Activated gamma-delta T cell treated with anti-CD3 and anti-CD28 coated beads, Interleukin-2, amount 50 U/mL, for 16 hours (primary cell): ENCODE measurements around the gene ANKH.

Source experiments
- DNase-seq: peaks from one replicate; pipeline ENCODE4 v3.0.0-alpha.2; 2020; ENCODE audit warnings: low read depth

Gene ANKH

DNA sequence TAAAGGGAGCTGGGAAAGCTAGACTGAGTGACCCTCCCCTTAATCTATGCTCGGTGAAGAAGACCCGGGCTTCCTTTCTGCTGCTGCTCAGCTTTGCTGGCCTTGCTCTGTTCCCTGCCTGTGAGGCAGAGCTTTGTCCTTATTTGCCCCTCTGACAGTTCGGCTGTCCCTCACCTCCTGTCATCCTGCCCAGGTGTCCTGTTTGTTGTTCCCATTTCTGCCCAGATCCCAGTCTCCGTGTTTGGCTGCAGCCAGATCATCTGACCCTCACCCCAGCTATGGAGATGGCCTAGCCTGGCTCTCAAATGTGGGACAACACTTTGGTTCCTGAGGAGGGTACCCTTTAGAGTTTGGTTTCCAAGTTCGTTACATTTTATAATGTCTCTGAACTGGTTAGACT is 186.8 kb downstream of the ANKH start:
- DNase-seq = no peak

DNA sequence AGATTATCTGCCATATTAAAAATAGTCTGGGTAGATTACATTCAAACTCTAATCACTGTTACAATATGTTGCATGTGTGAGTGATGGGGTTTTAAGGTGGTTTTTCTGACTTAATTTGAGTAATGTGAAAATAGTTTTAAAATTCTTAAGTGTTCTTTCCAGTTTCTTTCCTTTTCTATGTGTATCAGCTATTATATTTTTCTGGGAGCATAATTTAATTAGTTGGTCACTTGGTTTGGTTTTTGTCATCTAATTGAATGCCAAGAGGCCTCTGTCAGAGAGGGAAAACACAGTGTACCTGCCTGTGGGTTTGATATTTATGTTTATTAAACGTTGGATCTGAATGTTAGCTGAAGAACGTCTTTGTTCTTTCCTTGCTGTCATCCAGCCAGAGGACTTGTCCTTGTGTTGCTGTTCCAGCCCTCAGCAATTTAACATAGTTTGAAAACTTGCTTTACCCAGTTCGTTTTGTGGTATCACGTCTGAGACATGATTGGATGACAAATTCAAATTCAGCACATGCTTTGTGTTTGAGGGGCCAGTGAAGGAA is 187.6 kb downstream of the ANKH start:
- DNase-seq = no peak

DNA sequence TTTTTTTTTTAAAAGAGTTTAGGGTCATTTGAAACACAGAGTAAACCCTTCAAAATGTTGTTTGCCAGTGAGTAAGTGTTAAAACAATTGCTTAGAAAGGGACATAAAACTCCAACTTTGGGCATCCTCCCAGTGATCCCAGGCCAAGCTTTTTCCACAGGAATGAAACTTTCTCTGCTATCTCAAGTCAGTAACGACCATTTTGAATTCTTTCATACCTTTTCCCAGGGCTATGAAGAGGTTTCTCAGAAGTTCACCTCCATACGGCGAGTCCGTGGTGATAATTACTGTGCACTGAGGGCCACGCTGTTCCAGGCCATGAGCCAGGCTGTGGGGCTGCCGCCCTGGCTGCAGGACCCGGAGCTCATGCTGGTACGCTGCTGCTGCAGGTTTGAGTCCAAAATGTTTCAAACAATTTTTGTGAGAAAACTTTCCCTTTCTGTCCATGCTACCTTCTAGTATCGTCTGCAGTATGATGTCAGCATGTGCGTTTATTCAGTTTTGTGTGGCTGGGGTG is 190.3 kb downstream of the ANKH start:
- no peak for DNase-seq

DNA sequence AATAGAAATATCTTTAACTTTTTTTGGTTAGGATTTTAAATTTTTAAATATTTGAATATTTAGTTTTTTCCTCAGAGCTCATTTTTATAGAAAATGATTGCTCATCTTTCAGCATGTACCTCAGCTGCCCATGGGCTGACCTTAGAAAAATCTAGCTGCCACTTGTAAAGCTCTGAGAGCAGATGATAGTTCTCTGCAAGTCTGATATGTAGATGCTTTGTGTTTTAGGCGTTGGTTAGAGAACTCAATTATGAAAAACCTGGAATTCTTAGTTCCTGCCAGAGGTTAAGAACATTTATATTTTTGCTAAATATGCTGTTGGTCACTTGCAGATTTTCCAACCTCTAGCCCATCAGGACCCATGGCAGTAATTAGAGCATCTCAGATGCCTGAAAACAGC is 192.0 kb downstream of the ANKH start:
- no peak for DNase-seq

DNA sequence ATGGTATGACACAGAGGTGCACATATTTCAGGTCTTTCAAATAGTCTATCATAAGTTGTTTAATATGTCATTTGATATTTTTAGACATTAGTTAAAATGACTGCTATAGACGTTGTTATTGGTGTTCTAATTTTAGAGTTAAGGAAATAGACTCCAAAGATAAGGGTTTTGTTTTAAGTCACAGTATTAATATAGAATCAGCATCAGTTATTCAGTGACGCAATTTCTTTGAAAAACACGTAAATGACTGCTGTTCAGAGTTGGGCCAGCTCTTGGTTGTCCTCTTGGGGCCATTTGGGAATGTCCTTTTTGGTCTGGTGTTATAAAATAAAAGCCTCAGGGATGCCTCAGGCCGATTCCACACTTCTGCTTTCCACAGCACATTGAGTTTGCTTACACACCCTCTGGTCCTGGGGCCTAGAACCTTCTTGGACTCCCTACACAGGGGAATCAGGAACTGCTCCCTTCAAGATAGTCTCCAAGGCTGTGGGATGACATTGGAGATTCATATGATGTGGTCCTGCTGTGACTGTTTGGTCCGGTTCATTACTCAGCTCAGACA is 192.7 kb downstream of the ANKH start:
- DNase-seq = no peak

DNA sequence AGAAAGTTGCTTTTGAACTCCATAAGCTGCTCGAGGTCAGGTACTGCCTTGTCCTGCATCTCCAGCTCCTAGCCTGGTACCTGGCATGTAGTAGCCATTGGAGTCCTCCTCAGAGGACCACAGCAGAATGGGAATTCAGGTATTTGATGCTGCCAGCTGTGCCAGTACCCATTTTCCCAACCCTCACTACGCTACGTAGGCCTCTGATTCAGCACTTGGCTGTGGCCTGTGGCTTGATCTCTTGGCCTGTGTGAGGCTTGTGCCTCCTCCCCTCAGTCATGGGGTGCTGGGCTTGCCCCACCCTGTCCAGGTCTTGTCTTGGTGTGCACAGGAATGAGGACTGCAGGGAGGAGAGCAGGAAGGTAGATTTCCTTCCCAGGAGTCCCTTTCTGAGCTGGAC is 195.3 kb downstream of the ANKH start:
- DNase-seq = no peak

DNA sequence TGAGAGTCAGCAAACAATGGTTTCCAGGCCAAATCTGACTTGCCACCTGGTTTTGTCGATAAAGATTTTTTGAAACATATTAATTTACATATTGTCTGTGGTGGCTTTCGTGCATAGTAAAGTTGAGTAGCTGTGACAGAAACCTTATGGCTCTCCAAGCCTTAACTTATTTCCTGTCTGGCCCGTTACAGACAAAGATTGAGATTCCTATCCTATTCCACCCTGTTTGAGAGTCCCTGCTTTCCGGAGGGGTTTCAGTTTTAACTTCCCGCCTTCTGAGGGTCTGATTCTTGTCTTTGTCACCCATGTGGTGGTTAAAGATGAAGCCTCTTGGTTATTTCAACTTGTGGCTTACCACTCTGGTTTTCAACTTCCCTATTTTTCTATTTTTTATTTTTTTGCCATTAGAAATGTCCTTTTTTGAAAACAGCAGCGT is 195.7 kb downstream of the ANKH start:
- DNase-seq = no peak

DNA sequence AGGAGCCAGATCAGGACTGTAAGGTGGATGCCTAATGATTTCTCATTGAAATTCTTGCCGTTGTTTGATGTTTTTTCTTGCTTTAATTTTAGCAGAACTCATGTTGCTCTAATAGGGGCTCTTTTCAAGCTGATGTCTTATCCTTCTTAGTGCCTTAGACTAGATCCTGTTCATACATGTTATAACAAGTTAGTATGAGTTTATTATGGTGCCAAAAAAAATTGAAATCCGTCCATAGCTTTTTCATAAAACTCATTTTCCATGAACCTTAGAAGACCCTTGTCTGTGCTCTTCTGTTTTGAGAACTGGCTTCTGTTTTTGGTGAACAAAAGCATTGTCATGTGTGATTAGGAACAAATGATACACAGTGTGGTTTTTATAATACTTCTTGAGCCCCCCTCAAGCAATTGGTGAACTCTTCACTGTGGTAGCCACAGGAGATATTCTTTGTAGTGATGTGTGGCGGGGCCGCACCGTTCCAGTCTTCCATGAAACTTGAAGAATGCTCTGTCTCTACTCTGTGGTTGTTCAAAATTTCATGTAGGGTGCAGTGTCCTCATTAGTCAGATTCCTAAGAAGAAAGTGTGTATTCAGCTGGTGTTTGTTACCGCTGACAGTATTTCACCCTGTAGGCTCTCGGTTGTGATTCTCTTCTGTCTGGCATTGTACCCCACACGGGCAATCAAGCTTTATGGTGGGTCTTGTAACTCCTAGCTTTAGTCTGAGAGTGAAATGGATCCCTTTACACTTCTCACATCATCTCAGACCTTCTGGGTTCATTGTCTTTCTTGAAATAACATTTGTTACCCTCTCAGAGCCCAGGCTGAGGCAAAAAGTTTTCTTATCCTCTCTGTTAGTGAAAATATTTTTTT is 196.4 kb downstream of the ANKH start:
- no peak for DNase-seq

DNA sequence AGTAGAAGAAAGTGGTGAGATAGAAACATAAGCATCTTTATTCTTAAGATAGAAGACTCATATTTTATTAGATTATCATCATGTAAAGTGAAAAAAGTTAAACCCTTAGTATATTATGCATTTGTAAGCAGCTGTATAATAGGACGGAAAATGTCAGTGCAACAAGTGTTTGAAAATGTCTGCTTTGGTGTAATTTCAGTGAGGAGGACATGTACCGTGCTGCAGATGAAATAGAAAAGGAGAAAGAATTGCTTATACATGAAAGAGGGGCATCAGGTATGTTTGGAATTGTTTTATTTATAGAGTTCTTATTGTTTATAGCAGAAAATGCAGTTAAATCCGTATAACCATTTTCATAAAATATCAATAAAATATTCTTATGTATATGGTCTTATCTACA is 198.1 kb downstream of the ANKH start:
- no peak for DNase-seq

DNA sequence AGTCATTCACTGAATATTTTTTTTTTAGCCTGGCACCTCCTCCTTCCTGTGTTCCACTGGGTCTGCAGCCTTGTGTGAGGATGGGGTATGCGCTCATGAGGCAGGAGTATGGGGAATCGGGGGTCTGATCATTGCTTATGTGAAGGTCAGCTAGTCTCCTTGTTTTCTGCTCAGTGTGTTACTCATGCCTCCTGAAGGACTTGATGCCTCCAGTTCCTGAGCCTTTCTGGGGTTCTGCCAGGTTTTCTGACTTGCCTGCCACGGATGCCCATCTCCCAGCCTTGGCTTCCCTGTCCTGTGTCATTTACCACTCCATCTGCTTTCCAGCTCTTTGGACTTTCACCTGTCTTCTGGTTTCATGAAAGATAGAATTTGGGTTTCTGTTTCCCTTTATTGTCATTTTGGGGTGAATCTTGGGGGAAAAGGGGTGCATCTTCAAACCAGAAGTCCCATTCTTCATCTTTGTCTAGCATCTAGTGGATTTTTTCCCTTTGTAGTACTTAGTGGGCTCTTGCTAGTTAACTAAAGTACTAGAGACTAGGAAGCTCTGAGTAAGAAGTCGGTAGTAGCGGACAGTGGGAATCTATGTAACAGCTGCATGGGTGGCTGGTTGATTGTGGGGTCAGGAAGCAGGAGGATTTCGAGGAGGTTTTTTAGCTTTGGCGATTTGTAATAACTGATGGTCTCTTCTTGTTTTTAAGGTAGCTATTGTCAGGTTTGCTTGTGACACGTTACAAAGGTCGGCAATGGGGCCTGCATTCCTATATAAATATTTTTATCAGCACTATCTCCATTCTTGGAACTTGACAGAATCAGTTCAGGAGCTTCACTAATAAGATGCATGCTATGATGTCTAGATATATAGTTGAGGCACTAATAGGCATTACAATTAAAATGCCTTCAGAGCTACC is 198.8 kb downstream of the ANKH start:
- DNase-seq = no peak

DNA sequence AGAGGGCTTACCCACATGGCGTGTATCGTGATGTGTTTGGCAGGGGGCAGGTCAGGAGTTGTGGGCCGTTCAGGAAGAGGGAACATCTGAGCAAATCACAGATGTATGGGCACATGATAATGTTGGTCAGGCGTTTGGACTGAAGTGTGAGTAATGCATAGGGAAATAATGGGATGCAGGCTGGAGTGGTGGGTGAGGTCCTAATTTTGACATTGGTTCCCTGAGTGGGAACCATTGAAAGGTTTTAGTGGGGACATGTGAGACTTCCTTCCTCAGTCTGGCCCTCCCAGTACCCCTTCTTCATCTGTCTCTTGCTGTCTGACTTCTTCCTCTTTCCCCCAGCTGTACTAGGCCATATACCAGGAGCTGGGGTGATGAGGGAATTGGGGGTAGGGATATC is 199.5 kb downstream of the ANKH start:
- DNase-seq = no peak

DNA sequence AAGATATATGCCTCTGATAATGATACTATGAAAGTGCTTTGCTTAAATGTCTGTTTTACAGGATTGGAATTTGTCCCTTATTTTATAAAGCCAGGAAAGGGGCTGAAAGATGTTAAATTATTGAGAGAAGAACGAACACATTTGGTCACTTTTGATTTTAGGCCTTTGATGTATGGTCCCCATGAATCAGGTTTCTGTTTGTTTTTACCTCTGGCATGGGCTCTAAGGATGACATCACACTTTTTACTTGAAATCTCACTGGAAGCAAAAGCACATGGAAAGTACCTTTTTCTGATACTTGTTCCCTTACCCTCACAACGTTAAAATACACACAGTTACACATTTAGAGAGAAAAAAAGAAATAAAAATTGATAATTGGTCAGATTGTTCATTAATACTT is 200.2 kb downstream of the ANKH start:
- no peak for DNase-seq

DNA sequence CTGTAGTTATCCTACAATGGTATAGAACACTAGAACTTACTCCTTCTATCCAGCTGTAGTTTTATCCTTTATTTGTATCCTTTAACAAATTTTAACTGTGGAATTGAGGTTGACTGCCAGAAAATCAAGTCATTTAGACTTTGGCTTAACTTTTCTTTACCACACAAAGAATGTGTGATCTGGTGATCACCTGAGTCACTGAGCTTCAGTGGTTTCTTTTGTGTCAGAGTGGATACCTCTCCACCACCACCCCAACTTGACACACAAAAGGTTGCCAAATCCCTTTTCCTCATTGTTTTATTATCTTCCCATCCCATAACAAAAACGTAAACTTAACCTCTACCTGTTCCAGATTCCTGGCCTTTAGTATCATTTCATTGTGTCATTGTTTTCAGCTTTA is 201.6 kb downstream of the ANKH start:
- no peak for DNase-seq

DNA sequence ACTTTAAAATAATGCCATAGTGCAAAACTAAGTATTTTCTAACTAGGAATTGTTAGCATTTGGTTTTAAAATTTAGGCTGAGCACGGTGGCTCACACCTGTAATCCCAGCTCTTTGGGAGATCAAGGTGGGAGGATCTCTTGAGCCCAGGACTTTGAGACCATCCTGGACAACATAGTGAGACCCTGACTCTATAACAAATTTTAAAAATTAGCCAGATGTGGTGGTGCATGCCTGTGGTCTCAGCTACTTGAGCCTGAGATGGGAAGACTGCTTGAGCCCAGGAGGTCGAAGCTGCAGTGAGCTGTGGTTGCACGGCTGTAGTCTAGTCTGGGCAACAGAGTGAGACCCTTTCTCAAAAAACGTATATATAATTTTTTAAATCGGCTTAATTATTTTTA is 202.2 kb downstream of the ANKH start:
- DNase-seq = no peak

DNA sequence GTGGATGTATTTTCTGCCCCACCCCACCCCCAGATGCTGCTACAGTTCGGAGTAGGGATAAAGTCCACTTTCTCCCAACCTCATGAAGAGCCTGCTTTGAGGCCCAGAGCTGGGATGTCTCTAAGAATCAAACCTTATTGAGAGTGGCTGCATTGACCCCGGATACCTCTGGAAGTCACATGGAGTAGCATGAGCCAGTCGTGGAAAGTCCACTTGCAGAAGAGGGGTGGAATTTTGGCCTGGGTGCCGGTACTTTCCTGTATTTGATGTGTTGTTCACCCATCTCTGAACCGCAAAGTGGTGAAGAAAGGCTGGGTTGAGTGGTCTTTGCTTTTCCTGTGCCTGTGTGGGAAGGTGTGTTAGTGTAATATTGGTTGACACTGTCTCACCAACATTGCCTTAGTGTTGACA is 203.4 kb downstream of the ANKH start:
- peak; percentile 53 for DNase-seq

DNA sequence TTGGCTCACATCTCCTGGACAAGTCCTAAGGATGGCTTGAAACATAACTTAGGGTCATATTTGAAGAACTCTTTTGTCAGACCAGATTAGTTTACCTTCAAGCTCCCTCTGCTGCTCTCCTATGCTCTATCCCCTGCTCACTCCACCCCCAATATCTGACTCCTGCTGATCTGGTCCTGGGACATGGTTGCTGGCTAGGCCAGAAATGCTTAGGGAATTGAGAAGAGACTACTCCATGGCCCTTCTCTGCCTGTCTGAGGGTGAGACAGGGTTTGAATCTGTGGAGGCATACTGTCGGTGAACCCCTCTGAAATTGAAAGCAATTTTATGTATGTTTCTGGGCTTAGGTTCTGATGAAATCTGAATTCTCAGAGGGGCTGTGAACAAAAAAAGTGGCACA is 203.8 kb downstream of the ANKH start:
- DNase-seq = no peak

DNA sequence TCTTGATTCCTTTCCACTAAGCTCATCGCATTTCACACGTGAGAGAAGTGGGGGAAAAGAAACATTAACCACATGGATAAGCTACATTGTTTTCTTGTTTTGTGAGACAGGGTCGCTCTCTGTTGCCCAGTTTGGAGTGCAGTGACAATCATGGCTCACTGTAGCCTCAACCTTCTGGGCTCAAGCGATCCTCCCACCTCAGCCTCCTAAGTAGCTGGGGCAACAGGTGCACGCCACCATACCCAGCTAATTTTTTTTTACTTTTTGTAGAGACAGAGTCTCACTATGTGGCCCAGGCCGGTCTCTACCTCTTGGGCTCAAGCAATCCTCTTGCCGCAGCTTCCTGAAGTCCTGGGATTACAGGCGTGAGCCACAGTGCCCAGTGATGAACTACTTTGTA is 204.3 kb downstream of the ANKH start:
- no peak for DNase-seq

DNA sequence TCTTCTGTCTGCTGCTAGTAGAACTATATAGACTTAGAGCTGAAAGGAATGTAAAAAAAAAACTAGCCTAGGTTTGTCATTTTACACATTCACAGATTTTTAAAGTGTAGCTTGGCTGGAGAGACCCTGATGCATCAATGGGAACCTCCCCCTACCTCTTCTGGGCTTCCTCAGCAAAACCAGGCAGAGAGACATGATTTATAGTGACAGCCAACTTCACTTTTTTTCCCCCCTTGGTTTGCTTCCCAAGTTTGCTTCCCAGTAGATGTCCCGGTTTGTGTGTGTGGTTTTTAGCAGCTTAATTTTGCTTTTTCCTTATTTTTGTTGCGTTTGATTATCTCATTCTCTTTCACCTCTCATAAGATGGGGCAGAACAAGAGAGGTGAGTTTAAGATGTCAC is 205.2 kb downstream of the ANKH start:
- no peak for DNase-seq

DNA sequence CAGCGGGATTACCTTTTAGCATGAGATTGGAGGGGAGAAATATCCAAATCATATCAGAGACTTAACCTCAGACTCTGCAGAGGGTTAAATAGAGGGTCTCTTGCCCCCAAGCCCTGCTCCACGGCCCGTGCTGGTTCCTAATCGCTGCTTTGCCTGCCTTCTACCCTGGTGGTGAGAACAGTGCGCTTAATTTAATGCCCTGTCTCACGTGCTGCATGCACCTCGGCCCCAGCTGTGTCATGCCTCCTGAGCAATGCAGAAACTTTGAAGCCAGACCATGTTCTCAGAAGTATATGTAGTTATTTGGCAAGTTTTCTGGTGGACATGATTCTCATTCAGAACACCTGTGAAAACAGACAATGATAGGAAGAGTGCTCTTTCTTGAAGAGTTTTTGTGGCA is 205.6 kb downstream of the ANKH start:
- no peak for DNase-seq

DNA sequence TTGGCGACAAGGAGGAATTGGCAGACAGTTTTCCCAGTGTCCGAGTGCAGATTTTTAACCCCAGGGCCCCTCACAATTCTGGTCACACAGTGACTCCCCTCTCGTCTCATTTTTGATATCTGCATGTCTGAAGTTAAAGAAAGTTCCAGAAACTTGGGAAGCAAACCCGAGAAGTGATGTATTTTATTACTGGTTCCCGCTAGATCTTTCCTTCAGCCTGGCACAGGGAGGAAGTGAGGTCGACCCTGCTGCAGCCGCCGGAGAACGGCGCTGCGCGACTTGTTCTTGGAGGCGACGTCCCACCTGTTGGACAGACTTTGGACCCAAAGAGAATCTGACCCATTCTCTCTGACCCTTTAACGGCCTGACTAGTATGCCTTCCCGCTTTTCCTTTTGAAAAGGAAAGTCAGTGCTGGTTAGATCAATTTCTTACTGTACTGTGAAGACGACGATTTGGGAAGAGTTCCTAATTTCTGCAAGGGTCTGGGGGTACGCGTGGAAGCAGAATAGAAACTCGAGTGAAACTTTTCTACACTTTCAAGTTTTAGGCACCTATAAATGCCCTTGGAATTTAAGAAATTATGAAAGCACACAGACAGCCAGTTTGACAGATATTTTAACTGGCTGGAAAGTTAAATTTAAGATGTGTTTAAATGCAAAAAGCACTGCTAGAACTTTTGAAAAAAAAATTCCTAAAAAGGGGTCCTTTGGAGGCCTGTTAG is 206.3 kb downstream of the ANKH start:
- no peak for DNase-seq

DNA sequence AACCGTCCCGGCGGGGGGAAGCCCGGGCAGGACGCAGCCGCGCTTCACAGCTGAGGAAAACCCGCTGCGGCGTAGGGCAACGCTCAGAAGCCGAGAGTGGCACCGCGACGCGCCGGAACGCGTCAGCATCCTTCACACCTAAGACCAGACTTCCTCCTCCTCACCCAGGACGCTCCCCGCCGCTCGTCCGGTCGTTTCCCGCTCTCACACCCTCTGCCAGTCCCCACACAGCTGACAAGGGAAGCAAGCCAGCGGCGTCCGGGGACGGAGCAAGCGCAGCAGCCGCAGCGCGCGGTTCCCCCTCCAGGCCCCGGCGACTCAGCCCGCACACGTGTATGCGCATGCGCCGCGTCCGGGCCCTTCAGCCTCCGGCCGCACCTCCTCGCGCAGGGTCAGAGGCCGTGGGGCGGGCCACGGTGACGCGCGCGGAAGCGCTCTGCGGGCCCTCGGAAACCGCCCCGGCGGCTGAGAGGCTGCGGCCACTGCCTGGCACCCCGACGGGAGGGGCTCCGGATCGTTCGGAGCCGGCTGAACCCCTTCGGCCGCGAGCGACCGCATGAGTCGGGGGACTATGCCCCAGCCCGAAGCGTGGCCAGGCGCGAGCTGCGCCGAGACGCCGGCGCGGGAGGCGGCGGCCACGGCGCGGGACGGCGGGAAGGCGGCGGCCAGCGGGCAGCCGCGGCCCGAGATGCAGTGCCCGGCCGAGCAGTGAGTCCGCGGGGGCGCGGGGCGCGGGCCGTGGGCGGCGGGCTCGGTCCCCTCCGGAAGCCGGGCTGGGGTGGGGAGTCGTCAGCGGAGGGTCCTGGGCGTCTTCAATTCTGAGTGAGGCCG is 207.1 kb downstream of the ANKH start, which contains the start of gene OTULIN:
OTULIN (plus strand) TSS at position 449 of the 831 bp plus-strand sequence; CDS start at position 557, 108 bp downstream.
- peak; percentile 74 for DNase-seq
